ENCODE measurements around the gene PRKN.
A peak's percentile ranks its signal among the peaks of the same experiment; 100 is the strongest.

PRKN gene

DNA sequence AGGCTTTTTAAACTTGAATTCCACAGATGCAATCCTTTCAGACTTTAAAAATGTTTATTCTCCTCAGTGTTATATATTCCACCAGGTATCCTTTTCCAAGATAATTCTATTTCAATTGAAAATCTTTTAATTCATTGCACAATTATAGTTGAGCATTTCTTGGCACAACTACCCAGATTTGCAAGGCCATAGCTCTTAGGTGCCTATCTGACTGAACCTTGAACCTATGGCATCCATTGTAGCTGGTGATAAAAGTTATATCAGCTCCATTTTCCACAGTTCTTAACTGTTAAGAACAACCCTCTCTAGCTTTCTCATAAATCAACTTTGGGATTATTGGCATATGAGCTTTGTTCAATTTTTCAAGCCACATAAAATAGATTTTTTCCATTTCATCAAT lies 42.6 kb upstream of the PRKN start:
- no peaks in the 10 kb centered on the region for H3K27me3 ChIP-seq (ENCODE audit: insufficient read depth, low read depth, severe bottlenecking)
- no peak for TF ChIP-seq CTCF (IDR thresholded peaks at IDR 0.05; ENCODE audit: low read depth, low read length)
- no peak overlapping the region for H3K4me3 ChIP-seq (ENCODE audit: low read depth, low read length)
- no peaks in the 10 kb centered on the region for H3K36me3 ChIP-seq
- DNase-seq: no peak
- no peak overlapping the region for H3K27ac ChIP-seq
- no peaks in the 10 kb centered on the region for H3K9me3 ChIP-seq (ENCODE audit: severe bottlenecking)

DNA sequence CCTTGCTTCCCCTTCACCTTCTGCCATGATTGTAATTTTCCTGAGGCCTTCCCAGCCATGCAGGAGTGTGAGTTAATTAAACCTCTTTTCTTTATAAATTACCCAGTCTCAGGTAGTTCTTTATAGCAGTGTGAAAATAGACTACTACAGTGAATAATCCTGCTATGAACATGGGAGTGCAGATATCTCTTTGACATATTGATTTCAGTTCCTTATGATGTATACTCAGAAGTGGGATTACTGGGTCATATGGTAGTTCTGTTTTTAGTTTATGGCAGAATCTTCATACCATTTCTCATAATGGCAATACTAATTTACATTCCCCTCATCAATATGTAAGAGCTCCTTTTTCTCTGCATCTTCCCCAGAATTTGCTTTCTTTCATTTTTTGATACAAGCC lies 26.2 kb upstream of the PRKN start:
- no peak for DNase-seq
- Histone ChIP-seq H3K4me3 (ENCODE audit: low read depth, low read length) (no peak overlapping the region), H3K9me3 (ENCODE audit: severe bottlenecking) (no peaks in the 10 kb centered on the region), H3K27ac (no peak overlapping the region), H3K27me3 (ENCODE audit: insufficient read depth, low read depth, severe bottlenecking) (no peaks in the 10 kb centered on the region), H3K36me3 (no peaks in the 10 kb centered on the region)
- TF ChIP-seq CTCF (IDR thresholded peaks at IDR 0.05; ENCODE audit: low read depth, low read length): no peak

DNA sequence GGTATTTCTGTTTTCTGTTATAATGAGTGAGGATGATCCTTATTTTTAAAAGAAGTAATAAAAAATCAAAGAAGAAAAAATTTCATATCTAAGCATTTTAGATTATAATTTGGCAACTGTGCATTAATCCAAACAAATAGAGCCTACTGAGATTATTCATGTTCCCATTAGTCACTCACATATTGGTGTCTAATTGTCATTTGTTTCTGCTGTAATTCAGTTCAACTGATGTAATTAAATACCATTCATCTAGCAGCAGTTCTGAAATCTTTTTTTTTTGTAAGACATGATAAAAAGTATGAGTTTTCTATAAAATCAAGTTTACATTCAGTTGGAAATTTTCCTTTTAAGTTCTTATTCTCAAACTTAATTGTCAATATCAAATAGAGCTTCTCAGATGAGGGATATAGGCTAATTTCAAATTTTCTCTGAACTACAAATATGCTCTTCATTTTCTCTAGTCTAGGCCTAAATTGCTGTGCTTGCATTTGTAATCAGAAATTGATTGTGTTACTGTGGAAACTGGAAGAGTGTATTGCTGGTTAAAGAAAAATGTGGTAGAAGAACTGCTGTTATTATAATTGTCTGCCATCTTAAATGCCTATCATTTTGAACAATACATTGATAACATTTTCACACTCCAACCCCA lies 23.8 kb upstream of the PRKN start:
- no peaks in the 10 kb centered on the region for H3K36me3 ChIP-seq
- DNase-seq: no peak
- H3K27me3 ChIP-seq (ENCODE audit: insufficient read depth, low read depth, severe bottlenecking): no peaks in the 10 kb centered on the region
- H3K4me3 ChIP-seq (ENCODE audit: low read depth, low read length): no peak overlapping the region
- H3K9me3 ChIP-seq (ENCODE audit: severe bottlenecking): no peaks in the 10 kb centered on the region
- no peak for TF ChIP-seq CTCF (IDR thresholded peaks at IDR 0.05; ENCODE audit: low read depth, low read length)
- no peak overlapping the region for H3K27ac ChIP-seq

DNA sequence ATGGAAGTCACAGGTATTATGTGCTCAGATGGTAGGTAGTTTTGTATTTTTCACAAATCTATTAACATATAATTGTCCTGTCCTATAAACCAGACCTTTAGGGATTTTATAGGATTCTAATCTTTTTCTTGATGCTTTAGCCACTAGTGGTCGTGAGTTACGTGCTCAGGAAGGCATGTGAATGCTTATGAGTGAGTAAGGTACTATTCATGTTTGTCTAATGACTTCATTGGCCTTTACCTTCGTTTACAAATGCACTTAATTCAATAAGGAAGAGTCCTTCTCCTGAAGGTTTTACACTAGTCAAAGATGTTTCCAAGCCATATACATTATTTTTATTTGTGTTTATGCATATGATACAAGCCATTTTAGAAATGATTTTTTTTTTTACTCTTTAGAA lies 23.2 kb upstream of the PRKN start:
- no peak for DNase-seq

DNA sequence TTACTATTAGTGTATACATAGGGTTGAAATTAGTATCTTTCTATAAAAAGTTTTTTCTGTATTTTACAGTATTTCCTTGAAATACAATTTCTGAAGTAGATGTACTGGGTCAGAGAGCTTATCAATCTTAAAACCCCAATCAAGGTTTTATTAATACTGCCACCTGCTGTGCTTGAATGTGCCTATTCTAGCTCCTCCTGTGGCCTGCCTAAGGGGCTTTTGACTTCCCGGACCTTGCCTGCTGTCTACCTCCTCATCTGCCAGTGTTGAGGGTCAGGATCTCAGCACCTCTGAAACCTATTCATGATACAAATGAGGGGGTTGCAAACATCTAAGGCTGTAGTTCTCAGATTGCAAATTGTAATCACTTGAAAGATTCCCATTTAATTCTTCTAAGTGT lies 9.4 kb upstream of the PRKN start:
- Histone ChIP-seq H3K36me3 (no peaks in the 10 kb centered on the region), H3K4me3 (ENCODE audit: low read depth, low read length) (no peak overlapping the region), H3K27me3 (ENCODE audit: insufficient read depth, low read depth, severe bottlenecking) (no peaks in the 10 kb centered on the region), H3K27ac (no peak overlapping the region), H3K9me3 (ENCODE audit: severe bottlenecking) (no peaks in the 10 kb centered on the region)
- no peak for TF ChIP-seq CTCF (IDR thresholded peaks at IDR 0.05; ENCODE audit: low read depth, low read length)
- peak; percentile 42 for DNase-seq

More for the DNA sequence above, 23.2 kb upstream of the PRKN start:
- no peaks in the 10 kb centered on the region for H3K9me3 ChIP-seq (ENCODE audit: severe bottlenecking)
- no peaks in the 10 kb centered on the region for H3K27me3 ChIP-seq (ENCODE audit: insufficient read depth, low read depth, severe bottlenecking)
- no peak overlapping the region for H3K4me3 ChIP-seq (ENCODE audit: low read depth, low read length)
- H3K36me3 ChIP-seq: no peaks in the 10 kb centered on the region
- TF ChIP-seq CTCF (IDR thresholded peaks at IDR 0.05; ENCODE audit: low read depth, low read length): no peak
- H3K27ac ChIP-seq: no peak overlapping the region

- H3K27me3 ChIP-seq (ENCODE audit: insufficient read depth, low read depth, severe bottlenecking): no peaks in the 10 kb centered on the region
- no peak for DNase-seq
- TF ChIP-seq CTCF (IDR thresholded peaks at IDR 0.05; ENCODE audit: low read depth, low read length): no peak
- H3K9me3 ChIP-seq (ENCODE audit: severe bottlenecking): no peaks in the 10 kb centered on the region
- no peaks in the 10 kb centered on the region for H3K36me3 ChIP-seq
- no peak overlapping the region for H3K27ac ChIP-seq
- no peak overlapping the region for H3K4me3 ChIP-seq (ENCODE audit: low read depth, low read length)
Observed at GRCh38 chr6:162733489-162733888, 5.9 kb upstream of the PRKN start.
